GM12865 (cell line): Measurements from ENCODE around the gene TSPAN9.

Experiments used
- DNase-seq: peaks from one replicate; pipeline ENCODE4 v3.0.0; 2010; ENCODE audit warnings: low read depth
- H3K4me3 ChIP-seq: 2 replicates; pipeline ENCODE4 v1.5.1; 2011; ENCODE audit warnings: mild to moderate bottlenecking, low read depth, low read length, control low read depth
- TF ChIP-seq, protein P1 (sequence below): IDR thresholded peaks from 2 replicates; pipeline ENCODE4 v1.5.1; 2011; ENCODE audit warnings: low read length, control low read depth, low read depth, inconsistent platforms; ENCODE audit not compliant: insufficient read depth; ENCODE audit errors: missing control alignments

The TSPAN9 gene

DNA sequence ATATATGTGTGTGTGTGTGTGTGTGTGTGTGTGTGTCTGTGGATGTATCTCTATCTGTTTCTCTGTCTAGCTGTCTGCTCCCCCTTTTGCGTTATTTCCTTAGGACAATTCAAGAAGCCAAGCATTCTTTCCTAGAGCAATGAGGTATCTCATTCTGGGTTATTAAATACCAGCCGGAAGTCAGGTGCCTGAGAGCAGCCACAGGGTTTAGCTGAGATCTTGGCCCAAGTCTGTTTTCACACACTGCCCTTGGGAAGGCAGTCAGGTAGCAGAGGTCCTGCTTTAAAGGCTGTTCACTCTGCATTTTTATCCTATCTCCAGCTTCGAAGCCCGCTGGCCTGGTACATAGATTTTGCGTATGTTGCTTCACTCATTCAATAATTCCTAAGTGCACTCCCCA is 76.8 kb downstream of the TSPAN9 start:
- no peak overlapping the region for H3K4me3 ChIP-seq
- TF ChIP-seq, protein P1, sequence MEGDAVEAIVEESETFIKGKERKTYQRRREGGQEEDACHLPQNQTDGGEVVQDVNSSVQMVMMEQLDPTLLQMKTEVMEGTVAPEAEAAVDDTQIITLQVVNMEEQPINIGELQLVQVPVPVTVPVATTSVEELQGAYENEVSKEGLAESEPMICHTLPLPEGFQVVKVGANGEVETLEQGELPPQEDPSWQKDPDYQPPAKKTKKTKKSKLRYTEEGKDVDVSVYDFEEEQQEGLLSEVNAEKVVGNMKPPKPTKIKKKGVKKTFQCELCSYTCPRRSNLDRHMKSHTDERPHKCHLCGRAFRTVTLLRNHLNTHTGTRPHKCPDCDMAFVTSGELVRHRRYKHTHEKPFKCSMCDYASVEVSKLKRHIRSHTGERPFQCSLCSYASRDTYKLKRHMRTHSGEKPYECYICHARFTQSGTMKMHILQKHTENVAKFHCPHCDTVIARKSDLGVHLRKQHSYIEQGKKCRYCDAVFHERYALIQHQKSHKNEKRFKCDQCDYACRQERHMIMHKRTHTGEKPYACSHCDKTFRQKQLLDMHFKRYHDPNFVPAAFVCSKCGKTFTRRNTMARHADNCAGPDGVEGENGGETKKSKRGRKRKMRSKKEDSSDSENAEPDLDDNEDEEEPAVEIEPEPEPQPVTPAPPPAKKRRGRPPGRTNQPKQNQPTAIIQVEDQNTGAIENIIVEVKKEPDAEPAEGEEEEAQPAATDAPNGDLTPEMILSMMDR = no peak
- DNase-seq = no peak

DNA sequence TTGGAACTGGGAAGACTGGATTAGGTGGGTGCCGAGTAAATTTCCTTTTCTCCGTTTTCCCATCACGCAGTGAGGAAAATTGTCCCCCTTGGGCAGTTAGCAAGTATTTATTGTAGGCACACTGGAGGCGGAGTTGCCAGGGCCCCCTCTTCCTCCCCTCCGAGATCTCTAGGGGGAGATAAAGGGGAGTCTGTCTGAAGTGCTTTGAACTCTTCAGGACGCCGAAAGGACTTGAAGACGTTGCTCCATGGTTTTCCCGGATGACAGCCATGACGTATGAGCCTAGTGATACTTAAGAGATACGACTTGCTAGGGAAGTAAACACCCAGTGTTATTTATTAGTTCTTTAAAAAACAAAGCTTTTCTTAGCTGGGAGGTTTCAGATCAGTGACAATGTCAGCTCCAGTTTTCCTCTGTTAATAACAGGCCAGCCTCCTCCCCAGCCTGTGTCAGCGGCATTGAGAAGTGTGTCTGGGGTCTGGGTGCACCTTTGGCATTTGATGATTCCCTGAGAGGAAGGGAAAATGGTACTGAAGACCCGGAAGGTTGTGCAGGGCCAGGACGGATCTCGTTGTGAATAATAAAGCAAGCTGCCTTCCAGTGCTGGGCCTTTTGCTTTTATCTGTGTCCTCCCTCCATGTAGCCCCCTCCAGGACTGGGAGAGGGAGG is 78.7 kb downstream of the TSPAN9 start:
- no peak overlapping the region for H3K4me3 ChIP-seq
- no peak for DNase-seq
- TF ChIP-seq, protein P1 = no peak

DNA sequence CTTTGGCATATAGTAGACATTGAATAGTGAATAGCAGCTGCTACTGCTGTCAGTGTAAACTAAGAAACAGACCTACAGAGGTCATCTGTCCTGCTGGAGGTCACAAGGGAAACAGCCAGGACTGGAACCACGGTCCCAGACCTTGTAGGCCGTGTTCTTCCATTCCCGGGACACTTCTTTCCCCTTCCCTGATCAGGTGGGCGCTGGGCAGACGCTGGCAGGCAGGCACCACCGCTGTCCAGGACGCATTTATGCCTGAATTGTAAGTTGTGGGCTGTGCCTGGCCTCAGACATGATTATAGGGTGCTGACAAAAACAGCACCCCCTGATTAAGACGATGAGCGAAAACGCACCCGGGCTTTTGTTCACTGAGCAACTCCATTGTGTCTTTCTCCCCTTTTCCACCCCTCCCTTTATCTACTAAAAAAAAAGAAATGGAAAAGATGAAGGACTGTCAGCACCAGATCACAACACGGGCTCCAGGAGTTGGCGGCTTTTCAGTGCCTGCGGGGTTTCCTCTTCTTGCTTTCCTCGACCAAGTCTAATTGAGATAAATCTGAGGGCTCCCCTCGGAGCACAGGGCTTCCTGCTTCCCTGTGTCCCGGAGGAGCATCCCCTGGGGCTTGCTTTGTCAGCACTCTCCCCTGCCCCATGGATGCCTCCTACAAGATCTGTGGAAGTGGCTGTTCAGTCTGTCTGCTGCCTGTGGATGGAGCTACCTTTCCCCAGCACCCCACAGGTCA is 80.6 kb downstream of the TSPAN9 start:
- DNase-seq = no peak
- TF ChIP-seq, protein P1 = no peak
- no peak overlapping the region for H3K4me3 ChIP-seq

DNA sequence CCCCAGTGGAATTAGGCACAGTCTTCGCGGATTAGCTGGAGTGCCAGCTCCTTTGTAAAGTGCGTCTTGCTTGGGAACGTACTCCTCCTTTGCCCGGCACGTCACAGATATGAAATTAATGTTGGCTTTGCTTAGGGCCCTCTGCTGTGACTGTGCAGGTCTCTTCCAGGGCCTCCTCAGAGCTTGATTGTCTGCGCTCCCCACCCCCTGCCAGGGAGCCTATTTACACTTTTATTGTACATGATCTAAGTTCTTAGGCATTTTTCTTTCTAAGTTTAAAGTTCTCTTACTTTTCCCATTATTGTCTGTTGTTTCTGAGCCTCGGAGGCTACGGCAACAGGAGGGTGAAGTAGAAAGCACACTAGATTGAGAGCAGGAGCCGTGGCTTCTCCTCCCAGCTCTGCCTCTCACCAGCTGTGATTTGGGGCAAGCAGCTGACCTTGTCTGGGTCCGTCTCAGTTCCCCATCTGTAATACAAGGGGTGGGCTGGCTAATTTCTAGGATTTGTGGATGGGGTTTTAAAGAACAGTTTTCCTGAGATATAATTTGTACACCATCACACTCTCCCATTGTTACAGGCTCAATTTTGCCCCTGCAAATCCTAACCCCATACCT is 81.8 kb downstream of the TSPAN9 start:
- DNase-seq = no peak

DNA sequence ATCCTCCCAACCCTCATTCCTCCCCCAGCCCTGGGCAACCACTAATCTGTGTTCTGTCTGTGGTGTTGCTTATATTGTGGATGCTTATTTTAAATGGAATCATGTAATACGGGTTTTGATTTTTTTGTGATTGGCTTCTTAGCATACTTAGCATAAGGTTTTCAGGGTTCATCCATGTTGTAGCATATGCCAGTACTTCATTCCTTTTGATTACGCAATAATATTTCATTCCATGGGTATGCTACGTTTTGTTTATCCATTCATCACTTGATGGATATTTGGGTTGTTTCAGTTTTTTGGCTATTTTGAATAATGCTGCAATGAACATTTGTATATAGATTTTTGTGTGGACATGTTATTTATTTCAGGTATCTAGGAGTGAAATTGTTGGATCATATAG is 82.9 kb downstream of the TSPAN9 start:
- DNase-seq = no peak

More for the DNA sequence above, 81.8 kb downstream of the TSPAN9 start:
- no peak overlapping the region for H3K4me3 ChIP-seq
- TF ChIP-seq, protein P1 = no peak

DNA sequence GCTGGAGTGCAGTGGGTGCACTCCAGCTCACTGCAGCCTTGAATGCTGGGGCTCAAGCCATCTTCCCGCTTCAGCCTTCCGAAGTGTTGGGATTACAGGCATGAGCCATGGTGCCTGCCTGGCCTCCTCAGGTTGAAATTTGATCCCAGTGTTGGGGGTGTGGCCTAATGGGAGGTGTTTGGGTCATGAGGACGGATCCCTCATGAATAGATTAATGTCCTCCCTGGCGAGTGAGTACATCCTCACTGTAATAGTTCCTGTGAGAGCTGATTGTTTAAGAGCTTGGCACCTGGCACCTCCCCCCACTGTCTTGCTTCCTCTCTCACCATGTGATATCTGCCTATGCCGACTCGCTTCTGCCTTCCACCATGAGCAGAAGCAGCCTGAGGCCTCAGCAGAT is 84.7 kb downstream of the TSPAN9 start:
- no peak for DNase-seq
- no peak overlapping the region for H3K4me3 ChIP-seq
- TF ChIP-seq, protein P1 = no peak

More for the DNA sequence above, 82.9 kb downstream of the TSPAN9 start:
- TF ChIP-seq, protein P1 = no peak
- no peak overlapping the region for H3K4me3 ChIP-seq
